GM03348 (cell line): ENCODE measurements around the gene DCTD.

Experiments
- DNase-seq: peaks from one replicate; pipeline ENCODE4 v3.0.0; 2012; ENCODE audit warnings: low spot score

DCTD gene

GRCh38 chr4:182840108-182840507 lies 77.1 kb downstream of the DCTD start:
- no peak for DNase-seq
